ENCODE data around the gene CCDC88C.

The CCDC88C gene

DNA sequence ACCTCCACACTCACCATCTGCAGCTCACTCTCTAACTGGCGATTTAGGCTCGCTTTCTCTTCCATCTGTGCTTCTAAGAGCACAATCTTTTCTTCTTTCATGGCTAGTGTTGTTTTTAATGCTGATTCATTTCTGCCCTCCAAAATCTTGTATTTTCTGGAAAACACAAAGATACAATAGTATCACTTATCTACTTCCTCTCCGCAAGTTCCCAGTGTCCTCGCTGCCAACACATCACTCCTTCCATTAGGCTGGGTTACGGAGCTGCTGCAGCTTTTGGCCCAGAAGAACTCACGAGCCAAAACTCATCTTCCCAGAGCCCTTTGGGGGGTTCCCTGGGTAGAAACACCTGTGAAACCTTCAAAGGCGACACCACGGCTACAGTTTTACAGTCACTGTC, 109.3 kb downstream of the CCDC88C start:
- H3K36me3 ChIP-seq (ENCODE audit: insufficient read depth), result no peaks in the 10 kb centered on the region
- no peaks in the 10 kb centered on the region for H4K20me1 ChIP-seq (ENCODE audit: insufficient read depth)
- no peak overlapping the region for H3K27ac ChIP-seq
- no peak overlapping the region for H3K4me2 ChIP-seq
- no peak overlapping the region for H3K4me3 ChIP-seq (IDR thresholded peaks at IDR 0.05; ENCODE audit: insufficient read depth, low read depth, low read length)
- no peaks in the 10 kb centered on the region for H3K4me1 ChIP-seq (ENCODE audit: low read depth, poor library complexity, severe bottlenecking)
- no peaks in the 10 kb centered on the region for H3K27me3 ChIP-seq (ENCODE audit: insufficient read depth, low read depth)
- H2AFZ ChIP-seq (ENCODE audit: low read depth), result no peak overlapping the region
- no peak overlapping the region for H3K9ac ChIP-seq
- H3K79me2 ChIP-seq (ENCODE audit: insufficient read depth, low read depth), result no peaks in the 10 kb centered on the region
- TF ChIP-seq, protein P1, sequence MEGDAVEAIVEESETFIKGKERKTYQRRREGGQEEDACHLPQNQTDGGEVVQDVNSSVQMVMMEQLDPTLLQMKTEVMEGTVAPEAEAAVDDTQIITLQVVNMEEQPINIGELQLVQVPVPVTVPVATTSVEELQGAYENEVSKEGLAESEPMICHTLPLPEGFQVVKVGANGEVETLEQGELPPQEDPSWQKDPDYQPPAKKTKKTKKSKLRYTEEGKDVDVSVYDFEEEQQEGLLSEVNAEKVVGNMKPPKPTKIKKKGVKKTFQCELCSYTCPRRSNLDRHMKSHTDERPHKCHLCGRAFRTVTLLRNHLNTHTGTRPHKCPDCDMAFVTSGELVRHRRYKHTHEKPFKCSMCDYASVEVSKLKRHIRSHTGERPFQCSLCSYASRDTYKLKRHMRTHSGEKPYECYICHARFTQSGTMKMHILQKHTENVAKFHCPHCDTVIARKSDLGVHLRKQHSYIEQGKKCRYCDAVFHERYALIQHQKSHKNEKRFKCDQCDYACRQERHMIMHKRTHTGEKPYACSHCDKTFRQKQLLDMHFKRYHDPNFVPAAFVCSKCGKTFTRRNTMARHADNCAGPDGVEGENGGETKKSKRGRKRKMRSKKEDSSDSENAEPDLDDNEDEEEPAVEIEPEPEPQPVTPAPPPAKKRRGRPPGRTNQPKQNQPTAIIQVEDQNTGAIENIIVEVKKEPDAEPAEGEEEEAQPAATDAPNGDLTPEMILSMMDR (conservative IDR thresholded peaks at IDR 0.05; ENCODE audit: low read depth, low read length), result no peak

- Histone ChIP-seq H3K36me3 (ENCODE audit: insufficient read depth) (no peaks in the 10 kb centered on the region), H3K9ac (no peak overlapping the region), H3K27me3 (ENCODE audit: insufficient read depth, low read depth) (no peaks in the 10 kb centered on the region), H3K27ac (no peak overlapping the region), H3K4me1 (ENCODE audit: low read depth, poor library complexity, severe bottlenecking) (no peaks in the 10 kb centered on the region), H4K20me1 (ENCODE audit: insufficient read depth) (no peaks in the 10 kb centered on the region), H3K79me2 (ENCODE audit: insufficient read depth, low read depth) (no peaks in the 10 kb centered on the region), H3K4me2 (no peak overlapping the region), H3K4me3 (IDR thresholded peaks at IDR 0.05; ENCODE audit: insufficient read depth, low read depth, low read length) (no peak overlapping the region), H2AFZ (ENCODE audit: low read depth) (no peak overlapping the region)
- TF ChIP-seq, protein P1 (conservative IDR thresholded peaks at IDR 0.05; ENCODE audit: low read depth, low read length), result no peak
Measured at GRCh38 chr14:91307652-91308051, 110.0 kb downstream of the CCDC88C start.

- Histone ChIP-seq H3K79me2 (ENCODE audit: insufficient read depth, low read depth) (no peaks in the 10 kb centered on the region), H2AFZ (ENCODE audit: low read depth) (no peak overlapping the region), H3K27ac (no peak overlapping the region), H3K27me3 (ENCODE audit: insufficient read depth, low read depth) (no peaks in the 10 kb centered on the region), H3K36me3 (ENCODE audit: insufficient read depth) (no peaks in the 10 kb centered on the region), H3K4me2 (no peak overlapping the region), H3K9ac (no peak overlapping the region), H4K20me1 (ENCODE audit: insufficient read depth) (no peaks in the 10 kb centered on the region), H3K4me3 (IDR thresholded peaks at IDR 0.05; ENCODE audit: insufficient read depth, low read depth, low read length) (no peak overlapping the region), H3K4me1 (ENCODE audit: low read depth, poor library complexity, severe bottlenecking) (no peaks in the 10 kb centered on the region)
- TF ChIP-seq, protein P1 (conservative IDR thresholded peaks at IDR 0.05; ENCODE audit: low read depth, low read length), result no peak
Measured at GRCh38 chr14:91307046-91307445, 110.6 kb downstream of the CCDC88C start.

- H3K36me3 ChIP-seq (ENCODE audit: insufficient read depth), result no peaks in the 10 kb centered on the region
Measured at GRCh38 chr14:91306547-91306946, 111.1 kb downstream of the CCDC88C start.

More at GRCh38 chr14:91306547-91306946, 111.1 kb downstream of the CCDC88C start:
- no peaks in the 10 kb centered on the region for H4K20me1 ChIP-seq (ENCODE audit: insufficient read depth)
- H3K4me3 ChIP-seq (IDR thresholded peaks at IDR 0.05; ENCODE audit: insufficient read depth, low read depth, low read length), result no peak overlapping the region
- TF ChIP-seq, protein P1 (conservative IDR thresholded peaks at IDR 0.05; ENCODE audit: low read depth, low read length), result no peak
- H2AFZ ChIP-seq (ENCODE audit: low read depth), result no peak overlapping the region
- no peak overlapping the region for H3K4me2 ChIP-seq
- no peaks in the 10 kb centered on the region for H3K79me2 ChIP-seq (ENCODE audit: insufficient read depth, low read depth)
- no peaks in the 10 kb centered on the region for H3K27me3 ChIP-seq (ENCODE audit: insufficient read depth, low read depth)
- no peaks in the 10 kb centered on the region for H3K4me1 ChIP-seq (ENCODE audit: low read depth, poor library complexity, severe bottlenecking)
- no peak overlapping the region for H3K27ac ChIP-seq
- H3K9ac ChIP-seq, result no peak overlapping the region

All from KMS-11 (cell line).